ENCODE measurements around the gene RBM4.
A peak's percentile ranks its signal among the peaks of the same experiment; 100 is the strongest.

Gene RBM4

GRCh38 chr11:66691311-66691980, 52.9 kb downstream of the RBM4 start:
- no peak for DNase-seq (ENCODE audit: low read depth)

GRCh38 chr11:66692446-66692845, 53.9 kb downstream of the RBM4 start:
- no peak for DNase-seq (ENCODE audit: low read depth)

- DNase-seq (ENCODE audit: low read depth): no peak
Observed at GRCh38 chr11:66692871-66693331, 54.4 kb downstream of the RBM4 start.

- DNase-seq (ENCODE audit: low read depth): no peak
Observed at GRCh38 chr11:66693356-66694055, 55.0 kb downstream of the RBM4 start.

GRCh38 chr11:66694056-66694410, 55.5 kb downstream of the RBM4 start:
- DNase-seq (ENCODE audit: low read depth): no peak

GRCh38 chr11:66694732-66695207, 56.3 kb downstream of the RBM4 start:
- peak; percentile 98 for DNase-seq (ENCODE audit: low read depth)

Measured in ELR (cell line).